HepG2 (cell line): ENCODE measurements around the gene ERBB3. TPM values are rescaled to one million over a fixed set of nuclear protein-coding genes. Genes with fewer than 3 reads are reported as not detected.
A peak's percentile ranks its signal among the peaks of the same experiment; 100 is the strongest.

Experiments
- CBX1 ChIP-seq: IDR thresholded peaks from one replicate; pipeline ENCODE4 v1.6.1; 2016; ENCODE audit warnings: antibody characterized with exemption, low read depth
- GABPA ChIP-seq, 2 experiments: IDR thresholded peaks; 2 replicates each; pipeline ENCODE4 v1.6.1; 2011 to 2016; ENCODE audit warnings: low read depth in 2 of 2, low read length in 1 of 2, missing biosample characterization in 1 of 2, missing genetic modification characterization in 1 of 2
- HNF1A ChIP-seq, 2 experiments: sonication (generic) in 1 of 2; formaldehyde crosslinking in 1 of 2; IDR thresholded peaks; 2 replicates each; pipeline versions ENCODE4 v1.4.0 to v1.6.1; 2016 to 2020; ENCODE audit warnings: borderline replicate concordance in 1 of 2, low read depth in 1 of 2, mild to moderate bottlenecking in 1 of 2, missing genetic modification reagents in 1 of 2
- MED8 ChIP-seq: sonication (generic); formaldehyde crosslinking; IDR thresholded peaks from 2 replicates; pipeline ENCODE4 v1.8.1; 2023; ENCODE audit warnings: mild to moderate bottlenecking, missing genetic modification reagents; ENCODE audit not compliant: insufficient replicate concordance
- MLLT10 ChIP-seq: sonication (generic); formaldehyde crosslinking; IDR thresholded peaks from 2 replicates; pipeline ENCODE4 v1.4.0; 2020; ENCODE audit warnings: missing genetic modification reagents
- MLXIP ChIP-seq: sonication (generic); formaldehyde crosslinking; IDR thresholded peaks from 2 replicates; pipeline ENCODE4 v1.9.0; 2021; ENCODE audit warnings: missing genetic modification reagents, borderline replicate concordance
- NFIC ChIP-seq: IDR thresholded peaks from 2 replicates; pipeline ENCODE4 v1.6.1; 2012; ENCODE audit warnings: mild to moderate bottlenecking, low read length, inconsistent platforms
- POLR2A ChIP-seq, 2 experiments: IDR thresholded peaks; 2 replicates each; pipeline ENCODE4 v1.6.1; 2011; ENCODE audit warnings: low read depth in 2 of 2, low read length in 2 of 2, mild to moderate bottlenecking in 1 of 2, moderate library complexity in 1 of 2; ENCODE audit not compliant: insufficient read depth in 1 of 2
- PRDM15 ChIP-seq: sonication (generic); formaldehyde crosslinking; IDR thresholded peaks from 2 replicates; pipeline ENCODE4 v1.4.0; 2020; ENCODE audit warnings: missing genetic modification reagents
- RFX5 ChIP-seq: IDR thresholded peaks from 2 replicates; pipeline ENCODE4 v1.6.1; 2011; ENCODE audit warnings: low read depth, low read length, improper control_type of control experiment
- SMARCC2 ChIP-seq: fragments of 450-650 bp; IDR thresholded peaks from 2 replicates; pipeline ENCODE4 v1.6.1; 2017; ENCODE audit warnings: antibody characterized with exemption, mild to moderate bottlenecking
- ZMYM4 ChIP-seq: sonication (generic); formaldehyde crosslinking; IDR thresholded peaks from 2 replicates; pipeline ENCODE4 v1.8.1; 2023; ENCODE audit warnings: mild to moderate bottlenecking, missing genetic modification reagents
- ZNF235 ChIP-seq: sonication (generic); formaldehyde crosslinking; IDR thresholded peaks from 2 replicates; pipeline ENCODE4 v1.8.1; 2023; ENCODE audit warnings: mild to moderate bottlenecking, missing genetic modification reagents, borderline replicate concordance
- ZNF782 ChIP-seq: sonication (generic); formaldehyde crosslinking; IDR thresholded peaks from 2 replicates; pipeline ENCODE4 v1.4.0; 2020; ENCODE audit warnings: missing genetic modification reagents, mild to moderate bottlenecking, borderline replicate concordance
- ZNF816 ChIP-seq: sonication (generic); formaldehyde crosslinking; IDR thresholded peaks from 2 replicates; pipeline ENCODE4 v1.8.0; 2022; ENCODE audit warnings: missing genetic modification reagents, mild to moderate bottlenecking, borderline replicate concordance
- polyA plus RNA-seq, 8 experiments: library from polyadenylated mRNA; depleted of rRNA in 3 of 8; stranded (reverse) in 7 of 8; unstranded in 1 of 8; fragments of >200 nt; fragmentation: Illumina TruSeq in 4 of 8; extraction: Trizol in 4 of 8; gene quantifications; 2 replicates each; pipeline versions ENCODE4 v1.2.1 to v1.2.3, GENCODE V29; 2011 to 2016; ENCODE audit warnings: low read depth in 4 of 8, missing spikeins in 1 of 8, mixed read lengths in 1 of 8; ENCODE audit not compliant: insufficient read depth in 1 of 8
- total RNA-seq, 5 experiments: library from RNA; depleted of rRNA; stranded (reverse); fragments of >200 nt; fragmentation: Illumina TruSeq; extraction: Trizol; gene quantifications; 2 replicates each; pipeline ENCODE4 v1.2.3, GENCODE V29; 2016; ENCODE audit warnings: low read depth in 1 of 5

ERBB3 gene
- total and polyA plus RNA-seq, 2 of the 13 experiments (the other 11 are each of a cell fraction or from before 2014, with no cell fraction given): 93.6 to 358 TPM

- TF ChIP-seq HNF1A (IDR thresholded peaks at IDR 0.05; ENCODE audit: low read depth): peak; percentile 25; the same call in 1 of the 2 replicates
- peak; percentile 58; the same call in 1 of the 2 replicates for TF ChIP-seq HNF1A (CRISPR knock-in tag; IDR thresholded peaks at IDR 0.05; ENCODE audit: borderline replicate concordance)
- TF ChIP-seq POLR2A (IDR thresholded peaks at IDR 0.05; ENCODE audit: insufficient read depth in 1 of 2, low read depth in 2 of 2, low read length in 2 of 2): peak; percentile 98 to 99
- TF ChIP-seq SMARCC2: no peak
- TF ChIP-seq ZNF782: peak; percentile 76; the same call in 1 of the 2 replicates
- TF ChIP-seq RFX5: no peak
- TF ChIP-seq ZMYM4 (CRISPR knock-in tag): no peak; the same call in 1 of the 2 replicates
- peak; percentile 22; the same call in 1 of the 2 replicates for TF ChIP-seq NFIC
- TF ChIP-seq MLXIP: peak; percentile 90; the same call in 1 of the 2 replicates
- peak; percentile 92 for TF ChIP-seq GABPA (IDR thresholded peaks at IDR 0.05; ENCODE audit: low read depth, low read length)
- TF ChIP-seq GABPA (CRISPR knock-in tag; IDR thresholded peaks at IDR 0.05; ENCODE audit: low read depth): peak; percentile 98
- no peak for TF ChIP-seq PRDM15
- peak; percentile 42; the same call in 1 of the 2 replicates for TF ChIP-seq ZNF816 (CRISPR knock-in tag)
- peak; percentile 69; the same call in 1 of the 2 replicates for TF ChIP-seq ZNF235
- TF ChIP-seq CBX1: peak; percentile 38
- TF ChIP-seq MLLT10 (CRISPR knock-in tag): 0 out of 2 replicates have a peak, but pooled peaks have one; percentile 70
- TF ChIP-seq MED8 (CRISPR knock-in tag): no peak
These were observed 38.2 kb upstream of the ERBB3 start, which contains the start of gene RPS26 (continued) for GRCh38 chr12:56041552-56042429.
